Measurements from ENCODE around the gene FAM50B. TPM values are rescaled to one million over a fixed set of nuclear protein-coding genes. Genes with fewer than 3 reads are reported as not detected.

The FAM50B gene
- total and polyA plus RNA-seq, 2 experiments from 2014 or later, result 4.4 to 4.8 TPM

DNA sequence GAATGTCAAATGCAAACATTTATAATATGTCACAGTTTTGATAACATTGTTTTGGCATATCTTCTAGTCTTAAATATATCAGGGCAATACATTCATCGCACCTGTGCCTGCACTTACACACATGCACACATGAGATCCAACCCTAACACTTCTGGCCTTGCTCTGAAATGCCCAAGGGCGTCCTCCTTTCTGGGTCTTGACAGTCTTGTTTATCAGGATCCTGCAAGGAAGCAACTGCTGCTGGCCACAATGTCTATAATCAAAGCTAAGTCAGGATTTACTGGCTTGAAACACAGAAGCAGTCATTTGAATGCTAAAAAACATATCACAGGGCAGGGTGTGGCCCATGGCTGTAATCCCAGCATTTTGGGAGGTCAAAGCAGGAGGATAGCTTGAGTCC, 32.9 kb upstream of the FAM50B start:
- Mint-ChIP-seq H3K4me3 (no peak overlapping the region), H3K27ac (no peak overlapping the region), H3K27me3 (ENCODE audit: insufficient read depth, low read depth, poor library complexity) (peaks cover 15% of the 10 kb centered on the region), H3K9me3 (no peaks in the 10 kb centered on the region; the same call in 2 of the 3 replicates), H3K36me3 (ENCODE audit: low read depth) (no peaks in the 10 kb centered on the region), H3K4me1 (peaks cover 22% of the 10 kb centered on the region)
- DNase-seq (ENCODE audit: low spot score) (no peak), ATAC-seq (no peak)
- Histone ChIP-seq H3K36me3 (ENCODE audit: insufficient read depth) (no peaks in the 10 kb centered on the region), H3K9me2 (ENCODE audit: insufficient read depth) (no peaks in the 10 kb centered on the region), H3K4me2 (no peak overlapping the region), H3F3A (replicated peaks; ENCODE audit: low read depth) (no peaks in the 10 kb centered on the region), H3K27ac (ENCODE audit: low read depth) (no peak overlapping the region), H4K20me1 (replicated peaks; ENCODE audit: insufficient read depth) (no peaks in the 10 kb centered on the region), H3K79me2 (replicated peaks; ENCODE audit: insufficient read depth) (no peaks in the 10 kb centered on the region), H3K27me3 (ENCODE audit: insufficient read depth) (no peaks in the 10 kb centered on the region), H3K4me1 (ENCODE audit: insufficient read depth) (no peaks in the 10 kb centered on the region), H3K4me3 (no peak overlapping the region), H2AFZ (no peak overlapping the region)
- TF ChIP-seq EZH2 (IDR thresholded peaks at IDR 0.05; ENCODE audit: low read depth, unreplicated experiment), result no peak
- no peak for TF ChIP-seq STAT1 (IDR thresholded peaks at IDR 0.05; ENCODE audit: unreplicated experiment)
- no peak for TF ChIP-seq EZH2phosphoT487 (IDR thresholded peaks at IDR 0.05; ENCODE audit: unreplicated experiment)
- no peak for TF ChIP-seq ZNF114 (CRISPR knock-in tag; IDR thresholded peaks at IDR 0.05)
- no peak for TF ChIP-seq POLR2AphosphoS5 (IDR thresholded peaks at IDR 0.05; ENCODE audit: low read depth)
- no peak for TF ChIP-seq CREB1 (CRISPR knock-in tag; IDR thresholded peaks at IDR 0.05; ENCODE audit: low read depth)

GRCh38 chr6:3819161-3820110, 29.7 kb upstream of the FAM50B start:
- H3K27ac Mint-ChIP-seq, result no peak overlapping the region
- Histone ChIP-seq H3K27ac (ENCODE audit: low read depth) (no peak overlapping the region), H2AFZ (no peak overlapping the region), H3K79me2 (replicated peaks; ENCODE audit: insufficient read depth) (no peaks in the 10 kb centered on the region), H3K36me3 (ENCODE audit: insufficient read depth) (no peaks in the 10 kb centered on the region), H3K27me3 (ENCODE audit: insufficient read depth) (no peaks in the 10 kb centered on the region), H3F3A (replicated peaks; ENCODE audit: low read depth) (no peaks in the 10 kb centered on the region), H3K4me1 (ENCODE audit: insufficient read depth) (no peaks in the 10 kb centered on the region; the same call in 1 of the 2 replicates), H4K20me1 (replicated peaks; ENCODE audit: insufficient read depth) (no peaks in the 10 kb centered on the region), H3K4me3 (no peak overlapping the region), H3K4me2 (no peak overlapping the region), H3K9me2 (ENCODE audit: insufficient read depth) (no peaks in the 10 kb centered on the region)
- H3K36me3 Mint-ChIP-seq (ENCODE audit: low read depth), result no peaks in the 10 kb centered on the region
- DNase-seq (ENCODE audit: low spot score), result no peak
- H3K4me3 Mint-ChIP-seq, result no peak overlapping the region
- H3K27me3 Mint-ChIP-seq (ENCODE audit: insufficient read depth, low read depth, poor library complexity), result peaks cover 20% of the 10 kb centered on the region
- no peak for ATAC-seq
- no peaks in the 10 kb centered on the region; the same call in 2 of the 3 replicates for H3K9me3 Mint-ChIP-seq
- peaks cover 29% of the 10 kb centered on the region for H3K4me1 Mint-ChIP-seq
- TF ChIP-seq CREB1 (CRISPR knock-in tag; IDR thresholded peaks at IDR 0.05; ENCODE audit: low read depth) (no peak), ETS1 (IDR thresholded peaks at IDR 0.05) (no peak), CTCF (conservative IDR thresholded peaks at IDR 0.05; ENCODE audit: low read depth in 2 of 2) (no peak), EZH2phosphoT487 (IDR thresholded peaks at IDR 0.05; ENCODE audit: unreplicated experiment) (no peak), NANOG (IDR thresholded peaks at IDR 0.05; ENCODE audit: borderline replicate concordance) (no peak), REST (IDR thresholded peaks at IDR 0.05; ENCODE audit: unreplicated experiment) (no peak), EZH2 (IDR thresholded peaks at IDR 0.05; ENCODE audit: low read depth, unreplicated experiment) (no peak), JUNB (IDR thresholded peaks at IDR 0.05; ENCODE audit: unreplicated experiment) (no peak), ZNF114 (CRISPR knock-in tag; IDR thresholded peaks at IDR 0.05) (no peak), ZNF331 (CRISPR knock-in tag; IDR thresholded peaks at IDR 0.05; ENCODE audit: low read depth) (no peak), POLR2AphosphoS5 (IDR thresholded peaks at IDR 0.05; ENCODE audit: low read depth) (no peak)

Data from GM23338 (cell line).